HG03135 (cell line): ENCODE results near the gene ARHGAP4.

Experiments used
- ATAC-seq: cut with Tn5 transposase; IDR thresholded peaks from one replicate; pipeline ENCODE4 v1.9.1; 2021; ENCODE audit warnings: mild to moderate bottlenecking, moderate library complexity; ENCODE audit not compliant: unreplicated experiment

ARHGAP4 gene

DNA sequence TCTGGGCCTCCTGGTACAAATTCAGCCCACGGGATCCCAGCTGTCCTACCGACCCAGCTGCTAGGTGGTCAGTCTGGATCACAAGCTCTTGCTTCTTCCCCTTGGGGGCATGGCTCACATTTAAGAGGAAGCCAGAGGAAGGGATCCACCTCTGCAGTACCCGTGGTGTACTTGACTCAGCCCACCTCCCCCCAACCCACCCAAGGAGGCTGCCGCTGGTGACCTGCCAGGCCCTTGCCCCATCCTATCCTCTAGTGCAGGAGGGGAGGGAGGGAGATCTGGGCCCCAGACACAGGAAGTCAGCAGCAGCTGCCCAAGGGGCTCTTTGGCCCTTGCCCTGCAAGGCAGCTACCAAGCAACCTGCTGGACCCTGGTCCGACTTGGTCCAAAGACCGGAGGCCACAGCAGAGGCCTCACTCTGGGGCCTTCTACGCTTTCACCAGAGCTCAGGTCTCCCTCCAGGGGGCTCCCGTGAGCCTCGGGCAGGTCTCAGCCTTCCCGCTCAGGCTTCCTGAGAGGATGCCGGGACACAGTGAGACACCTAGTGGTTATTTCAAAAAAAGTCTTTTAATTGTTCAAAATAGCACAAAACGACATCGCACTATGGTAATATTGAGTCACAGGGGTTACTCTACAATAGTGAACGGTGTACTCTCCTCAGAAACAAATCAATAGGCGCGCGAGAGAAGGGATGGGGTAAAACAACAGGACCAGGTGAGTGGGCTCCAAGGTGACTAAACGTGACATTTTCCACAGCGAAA, 21.1 kb upstream of the ARHGAP4 start:
- peak; percentile 72 for ATAC-seq

DNA sequence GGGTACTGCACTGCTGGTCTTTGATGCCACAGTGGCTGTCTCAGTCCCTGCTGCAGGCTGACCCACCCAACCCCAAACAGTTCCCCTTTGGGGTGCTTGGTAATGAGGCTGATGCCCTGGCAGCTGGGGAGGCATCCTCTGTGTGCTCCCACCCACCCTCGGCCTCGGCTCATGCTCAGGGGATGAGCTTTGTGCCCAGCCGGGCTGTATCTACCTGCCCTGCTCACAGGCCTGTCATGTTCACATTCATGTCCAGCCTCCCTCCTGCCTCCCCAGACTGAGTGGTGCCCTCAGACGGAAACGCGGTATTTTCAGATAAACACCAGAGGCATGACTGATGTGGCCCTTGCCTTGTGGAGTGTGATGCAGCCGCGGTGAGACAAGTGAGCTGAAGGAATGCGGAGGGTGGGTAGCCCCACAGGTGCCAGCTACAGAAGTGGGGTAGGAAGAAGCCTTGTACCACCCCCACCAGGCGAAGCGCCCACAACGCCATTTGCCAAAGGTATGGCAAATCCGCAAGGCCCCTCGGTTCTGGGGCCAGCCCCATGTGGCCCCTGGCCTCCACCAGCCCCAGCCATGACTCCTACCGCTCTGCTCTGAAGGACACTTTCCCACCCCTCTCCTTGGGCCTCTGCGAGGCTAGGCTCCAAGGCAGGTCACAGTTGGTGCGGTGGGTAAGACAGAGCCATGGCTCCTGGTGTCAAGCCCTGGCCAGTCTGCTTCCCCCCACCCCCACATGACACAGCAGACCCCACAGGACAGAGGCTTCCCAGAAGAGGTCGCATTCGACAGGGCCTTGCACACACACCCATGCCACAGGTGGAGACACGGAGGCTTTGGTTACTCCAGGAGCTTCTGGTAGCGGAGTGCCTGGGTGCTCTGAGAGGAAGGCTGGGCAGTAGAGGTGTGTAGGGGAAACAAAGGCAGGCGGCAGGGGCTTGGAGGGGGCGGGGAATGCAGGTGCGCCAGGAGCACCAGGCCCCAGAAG, 20.2 kb upstream of the ARHGAP4 start:
- ATAC-seq = no peak

DNA sequence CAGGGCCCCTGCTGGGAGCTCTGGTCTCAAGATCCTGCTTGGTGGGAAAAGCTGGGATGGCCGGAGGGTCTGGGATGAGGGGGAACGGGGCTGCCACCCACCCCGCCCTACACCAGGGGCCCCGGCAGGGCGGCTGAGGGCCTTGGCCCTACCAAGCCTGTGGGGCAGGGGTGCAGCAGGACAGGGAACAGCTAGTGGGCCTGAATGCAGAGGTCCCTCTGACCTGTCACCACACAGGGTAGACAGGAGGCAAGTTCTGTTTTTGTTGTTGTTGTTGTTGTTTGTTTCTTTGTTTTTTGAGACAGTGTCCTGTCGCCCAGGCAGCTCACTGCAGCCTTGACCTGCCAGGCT, 18.7 kb upstream of the ARHGAP4 start:
- no peak for ATAC-seq

- ATAC-seq = no peak
Observed at GRCh38 chrX:153944140-153944799, 18.2 kb upstream of the ARHGAP4 start, which contains the start of gene RENBP. Gene RENBP, minus strand, starts transcription at chrX:153944643. Its CDS starts 33 bp downstream, at chrX:153944610.

DNA sequence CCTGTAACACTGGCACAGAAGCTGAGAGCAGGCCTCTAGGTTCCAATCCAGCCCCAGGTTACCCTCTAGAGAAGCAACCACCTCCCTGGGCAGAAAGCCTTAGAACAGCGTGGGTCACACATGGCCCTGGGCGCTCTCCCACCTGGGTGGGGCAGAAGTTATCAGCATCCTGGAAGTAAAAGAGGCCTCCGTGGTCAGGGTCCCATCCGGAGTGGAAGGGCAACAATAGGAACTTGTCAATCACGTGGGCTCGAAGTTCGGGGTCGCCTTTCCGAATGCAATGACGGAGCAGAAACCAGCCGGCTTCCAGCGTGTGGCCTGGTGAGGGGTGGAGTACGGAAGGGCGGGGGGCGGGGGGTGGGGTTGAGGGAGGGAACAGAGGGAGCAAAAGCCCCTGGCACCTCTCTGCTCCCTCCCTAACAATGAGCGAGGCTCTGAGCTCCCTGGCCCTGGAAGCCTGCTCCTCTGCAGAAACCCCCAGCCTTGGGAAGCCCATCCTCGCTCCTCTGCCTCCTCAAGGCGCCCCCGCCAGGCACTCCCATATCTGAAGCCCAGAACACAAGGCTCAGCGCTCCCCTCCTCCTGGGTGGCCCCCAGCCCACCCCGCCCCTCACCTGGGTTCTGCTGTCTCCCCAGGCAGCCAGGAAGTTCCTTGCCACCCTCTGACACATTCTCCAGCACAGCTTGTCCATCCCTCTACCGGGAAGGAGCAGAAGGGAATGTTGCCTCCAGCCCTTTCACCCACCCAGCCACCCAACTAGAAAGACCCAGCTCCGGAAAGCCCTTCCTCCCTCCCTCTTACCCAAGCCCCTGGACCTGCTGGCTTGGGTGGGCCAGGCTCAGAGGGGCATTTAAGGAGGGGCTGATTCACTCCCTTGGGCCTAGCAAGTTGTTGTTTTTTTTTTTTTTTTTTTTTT, 15.5 kb upstream of the ARHGAP4 start:
- ATAC-seq = no peak

DNA sequence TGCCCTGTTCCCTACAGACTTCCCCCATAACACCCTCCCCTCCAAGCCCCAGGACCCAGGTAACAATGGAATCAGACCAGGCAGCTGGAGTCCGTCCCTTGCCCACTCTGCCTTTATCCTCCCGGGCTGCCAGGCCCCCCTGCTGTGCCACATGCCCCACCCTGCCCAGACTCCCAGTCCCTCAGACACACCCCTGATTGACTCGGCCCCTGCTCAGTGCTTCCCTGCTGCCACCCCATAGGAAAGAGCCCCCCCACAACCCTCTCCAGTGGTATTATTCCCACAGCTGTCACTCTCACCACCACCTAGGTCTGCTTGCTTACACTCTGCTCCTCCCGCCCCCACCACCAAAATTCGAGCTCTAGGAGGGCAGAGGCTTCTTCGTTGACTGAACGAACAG, 13.5 kb upstream of the ARHGAP4 start:
- ATAC-seq = no peak

DNA sequence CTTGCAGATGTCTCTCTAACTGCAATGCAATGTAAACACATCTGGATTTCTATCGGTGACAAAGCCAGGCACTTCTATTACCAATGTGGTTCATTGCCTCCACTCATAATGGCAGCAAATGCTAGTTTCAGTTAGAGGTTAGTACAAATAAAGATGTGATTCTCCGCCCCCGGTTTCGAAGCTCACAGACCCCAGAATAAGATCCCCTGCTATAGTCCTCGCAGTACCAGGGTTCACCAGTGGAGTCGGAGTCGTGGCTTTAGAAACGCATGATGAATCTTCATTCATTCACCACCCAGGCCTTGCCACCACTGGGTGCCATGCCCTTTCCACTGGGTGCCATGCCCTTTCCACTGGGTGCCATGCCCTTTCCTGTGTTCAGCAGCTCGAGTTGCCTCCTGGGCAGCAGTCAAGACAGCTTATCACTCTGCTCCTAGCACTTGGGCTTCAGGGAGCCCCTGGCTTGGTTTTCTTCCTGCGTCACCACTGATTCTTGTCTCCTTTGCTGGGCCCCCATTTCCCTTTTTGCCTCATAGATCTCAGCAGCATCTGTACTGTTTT, 12.2 kb upstream of the ARHGAP4 start:
- no peak for ATAC-seq

- no peak for ATAC-seq
Observed at GRCh38 chrX:153937056-153937455, 11.0 kb upstream of the ARHGAP4 start.

- ATAC-seq = peak; percentile 13
Observed at GRCh38 chrX:153935326-153935851, 9.3 kb upstream of the ARHGAP4 start.

GRCh38 chrX:153934762-153935325, 8.8 kb upstream of the ARHGAP4 start, which contains the start of gene NAA10:
Gene NAA10, minus strand, starts transcription at chrX:153935037. Its CDS starts 133 bp downstream, at chrX:153934904.
- ATAC-seq = peak; percentile 81

DNA sequence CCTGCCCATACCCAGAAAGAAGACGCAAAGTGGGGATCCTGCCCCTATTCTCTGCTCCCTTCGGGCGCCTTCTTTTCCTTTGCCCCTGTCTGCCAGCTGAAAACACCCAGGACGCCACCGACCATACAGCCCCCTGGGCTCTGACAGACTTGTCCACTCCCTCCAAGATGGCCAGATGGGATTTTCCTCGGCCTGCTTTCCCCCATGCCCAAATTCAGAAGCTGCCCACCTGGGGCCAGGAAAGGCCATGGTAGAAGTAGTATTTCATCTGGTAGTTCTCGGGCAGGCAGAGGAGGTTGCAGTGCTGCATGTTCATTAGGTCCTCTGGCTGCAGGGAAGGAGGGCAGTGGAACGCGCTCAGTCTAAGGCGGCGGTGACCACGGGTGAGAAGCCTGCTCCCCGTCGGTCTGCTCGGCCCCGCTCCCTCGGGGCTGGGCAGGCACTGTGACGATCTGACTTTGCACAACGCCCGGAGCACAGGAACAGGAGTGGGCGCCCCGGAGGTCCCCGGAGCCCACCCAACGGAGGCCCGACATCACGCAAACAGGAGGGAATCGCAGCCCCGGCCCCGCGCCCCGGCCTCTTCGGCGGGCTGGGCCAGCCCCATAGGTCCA, 8.2 kb upstream of the ARHGAP4 start:
- peak; percentile 14 for ATAC-seq

- ATAC-seq = no peak
Observed at GRCh38 chrX:153933748-153934147, 7.7 kb upstream of the ARHGAP4 start.

- no peak for ATAC-seq
Observed at GRCh38 chrX:153932220-153932915, 6.3 kb upstream of the ARHGAP4 start.

DNA sequence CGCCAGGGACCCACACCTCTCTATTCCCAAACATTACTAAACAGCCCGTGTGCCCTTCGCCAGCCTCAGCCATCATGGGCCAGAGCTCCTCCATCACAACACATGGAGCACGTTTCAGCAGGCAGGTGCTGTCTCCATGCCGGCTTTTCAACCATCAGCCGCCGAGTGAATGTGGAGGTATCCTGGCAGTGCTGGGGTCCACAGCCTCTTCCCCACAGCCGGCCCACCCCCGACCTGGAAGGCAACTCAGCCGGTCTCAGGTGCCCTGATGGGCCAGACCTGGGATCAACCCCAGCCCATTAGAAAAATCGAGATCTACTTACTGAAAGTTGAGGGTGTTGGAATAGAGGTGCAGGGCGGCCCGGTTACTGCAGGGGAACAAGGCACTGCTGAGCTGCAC, 5.7 kb upstream of the ARHGAP4 start:
- ATAC-seq = no peak

DNA sequence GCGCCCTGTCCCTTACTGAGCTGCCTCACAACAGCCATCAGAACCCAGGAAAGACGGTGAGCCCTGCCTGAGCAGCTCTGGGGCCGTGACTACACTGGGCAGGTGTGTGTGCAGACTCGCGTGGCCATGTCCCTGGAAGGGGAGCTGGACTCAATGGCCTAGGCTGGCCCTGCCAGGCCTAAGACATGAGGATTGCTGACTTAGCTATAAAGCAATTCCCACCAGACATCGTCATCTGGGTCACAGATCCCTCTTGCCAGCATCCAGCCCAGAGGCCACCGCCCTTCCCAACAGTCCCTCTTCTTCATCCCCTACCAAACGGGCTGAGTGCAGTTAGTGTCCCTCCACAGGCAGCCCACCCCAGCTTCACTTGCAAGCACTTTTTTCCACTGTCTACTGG, 5.1 kb upstream of the ARHGAP4 start:
- ATAC-seq = no peak

- no peak for ATAC-seq
Observed at GRCh38 chrX:153930011-153930910, 4.2 kb upstream of the ARHGAP4 start.

- no peak for ATAC-seq
Observed at GRCh38 chrX:153929576-153929975, 3.5 kb upstream of the ARHGAP4 start.
